Kasumi-1 (cell line): Measurements from ENCODE around the gene HEXA.

Experiments
- DNase-seq, 2 experiments: peaks; one replicate each; lab custom pipeline; 2025; lab: John Stamatoyannopoulos, UW

The HEXA gene

GRCh38 chr15:72319985-72320671 is 55.7 kb downstream of the HEXA start, which contains the start of gene CELF6:
Gene CELF6 (minus strand): TSS chr15:72320157. CDS start chr15:72319874, 283 bp downstream.
- DNase-seq, result peak; percentile 77 to 84

- DNase-seq, result peak in 1 of 2 experiments; percentile 6
Observed at GRCh38 chr15:72319360-72319984, 56.3 kb downstream of the HEXA start.

GRCh38 chr15:72318408-72318942 is 57.3 kb downstream of the HEXA start:
- no peak for DNase-seq

GRCh38 chr15:72315706-72316370 is 60.0 kb downstream of the HEXA start:
- DNase-seq, result no peak

GRCh38 chr15:72313881-72314280 is 61.9 kb downstream of the HEXA start:
- DNase-seq, result no peak

GRCh38 chr15:72313448-72313840 is 62.4 kb downstream of the HEXA start:
- DNase-seq, result no peak

- peak; percentile 73 to 83 for DNase-seq
Observed at GRCh38 chr15:72312605-72313447, 63.0 kb downstream of the HEXA start.

- no peak for DNase-seq
Observed at GRCh38 chr15:72307026-72307425, 68.8 kb downstream of the HEXA start.

GRCh38 chr15:72306211-72306785 is 69.5 kb downstream of the HEXA start:
- peak; percentile 10 to 40 for DNase-seq

GRCh38 chr15:72304596-72304995 is 71.2 kb downstream of the HEXA start:
- no peak for DNase-seq

- DNase-seq, result no peak
Observed at GRCh38 chr15:72302955-72303354, 72.9 kb downstream of the HEXA start.
